Mesothelial cell of epicardium (in vitro differentiated cells): ENCODE measurements around the gene GALNT18. TPM values are rescaled to one million over a fixed set of nuclear protein-coding genes. Genes with fewer than 3 reads are reported as not detected.

ENCODE experiments used
- DNase-seq, 2 experiments: peaks; one replicate each; pipeline ENCODE4 v3.0.0; 2021; ENCODE audit warnings: low spot score in 2 of 2; ENCODE audit not compliant: unreplicated experiment in 2 of 2
- H3K27ac Mint-ChIP-seq: 2 replicates; pipeline ENCODE4 v1.8.0; 2021; ENCODE audit warnings: mixed read lengths
- H3K27me3 Mint-ChIP-seq: 2 replicates; pipeline ENCODE4 v1.8.0; 2021; ENCODE audit warnings: low read depth, mixed read lengths
- H3K36me3 Mint-ChIP-seq: 2 replicates; pipeline ENCODE4 v1.8.0; 2021; ENCODE audit warnings: mixed read lengths
- H3K4me1 Mint-ChIP-seq: 2 replicates; pipeline ENCODE4 v1.8.0; 2021; ENCODE audit warnings: mixed read lengths
- H3K4me3 Mint-ChIP-seq: 2 replicates; pipeline ENCODE4 v1.8.0; 2021; ENCODE audit warnings: mild to moderate bottlenecking, moderate library complexity, mixed read lengths
- H3K9me3 Mint-ChIP-seq: 2 replicates; pipeline ENCODE4 v1.8.0; 2021; ENCODE audit warnings: mixed read lengths
- CTCF ChIP-seq: fragments of 200-600 bp; sonication (generic); IDR thresholded peaks from one replicate; pipeline ENCODE4 v1.5.0; 2021; ENCODE audit warnings: antibody characterized with exemption; ENCODE audit not compliant: unreplicated experiment
- total RNA-seq: library from RNA; stranded (reverse); gene quantifications from 3 replicates; pipeline ENCODE4 v1.2.1, GENCODE V29; 2021

Gene GALNT18
- total RNA-seq, 1 donor from 2014 or later: 4.2 TPM

DNA sequence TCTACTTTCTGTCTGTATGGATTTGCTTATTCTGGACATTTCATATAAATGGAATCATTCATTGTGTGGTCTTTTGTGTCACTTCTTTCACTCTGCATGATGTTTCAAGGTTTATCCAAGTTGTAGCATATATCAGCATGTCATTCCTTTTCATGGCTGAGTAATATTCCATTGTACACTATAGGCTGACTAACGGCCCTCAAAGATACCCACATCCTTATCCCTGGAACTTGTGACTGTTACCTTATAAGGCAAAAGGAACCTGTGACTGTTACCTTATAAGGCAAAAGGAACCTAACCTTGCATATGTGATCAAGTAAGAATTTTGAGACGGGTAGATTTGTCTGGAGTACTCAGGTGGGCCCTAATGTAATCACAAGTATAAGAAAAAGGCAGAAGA lies 380.5 kb downstream of the GALNT18 start:
- H3K27me3 Mint-ChIP-seq: no peaks in the 10 kb centered on the region
- peaks cover 3% of the 10 kb centered on the region for H3K9me3 Mint-ChIP-seq
- H3K27ac Mint-ChIP-seq: no peak overlapping the region
- DNase-seq: no peak
- H3K4me1 Mint-ChIP-seq: peaks cover 14% of the 10 kb centered on the region
- no peaks in the 10 kb centered on the region for H3K36me3 Mint-ChIP-seq
- TF ChIP-seq CTCF: no peak
- no peak overlapping the region for H3K4me3 Mint-ChIP-seq

DNA sequence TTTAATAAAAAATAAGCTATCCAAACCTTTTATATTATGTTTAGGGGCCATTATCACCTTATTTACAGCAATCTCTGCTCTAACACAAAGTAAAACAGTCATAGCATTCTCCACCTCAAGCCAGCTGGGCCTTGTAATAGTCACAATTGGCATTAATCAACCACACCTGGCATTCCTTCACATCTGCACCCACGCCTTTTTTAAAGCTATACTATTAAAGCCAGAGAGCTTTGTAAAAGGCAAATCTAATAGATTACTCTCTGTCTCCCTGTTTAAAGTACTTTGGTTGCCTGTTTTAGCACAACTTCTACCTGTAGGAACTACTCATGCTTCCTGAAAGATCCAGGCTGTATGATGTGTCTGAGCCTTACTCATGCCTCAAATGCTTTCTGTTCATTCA lies 381.8 kb downstream of the GALNT18 start:
- no peak for TF ChIP-seq CTCF
- H3K4me3 Mint-ChIP-seq: no peak overlapping the region
- no peaks in the 10 kb centered on the region for H3K36me3 Mint-ChIP-seq
- no peaks in the 10 kb centered on the region for H3K27me3 Mint-ChIP-seq
- peaks cover 3% of the 10 kb centered on the region for H3K9me3 Mint-ChIP-seq
- DNase-seq: no peak
- peaks cover 14% of the 10 kb centered on the region for H3K4me1 Mint-ChIP-seq
- no peak overlapping the region for H3K27ac Mint-ChIP-seq

DNA sequence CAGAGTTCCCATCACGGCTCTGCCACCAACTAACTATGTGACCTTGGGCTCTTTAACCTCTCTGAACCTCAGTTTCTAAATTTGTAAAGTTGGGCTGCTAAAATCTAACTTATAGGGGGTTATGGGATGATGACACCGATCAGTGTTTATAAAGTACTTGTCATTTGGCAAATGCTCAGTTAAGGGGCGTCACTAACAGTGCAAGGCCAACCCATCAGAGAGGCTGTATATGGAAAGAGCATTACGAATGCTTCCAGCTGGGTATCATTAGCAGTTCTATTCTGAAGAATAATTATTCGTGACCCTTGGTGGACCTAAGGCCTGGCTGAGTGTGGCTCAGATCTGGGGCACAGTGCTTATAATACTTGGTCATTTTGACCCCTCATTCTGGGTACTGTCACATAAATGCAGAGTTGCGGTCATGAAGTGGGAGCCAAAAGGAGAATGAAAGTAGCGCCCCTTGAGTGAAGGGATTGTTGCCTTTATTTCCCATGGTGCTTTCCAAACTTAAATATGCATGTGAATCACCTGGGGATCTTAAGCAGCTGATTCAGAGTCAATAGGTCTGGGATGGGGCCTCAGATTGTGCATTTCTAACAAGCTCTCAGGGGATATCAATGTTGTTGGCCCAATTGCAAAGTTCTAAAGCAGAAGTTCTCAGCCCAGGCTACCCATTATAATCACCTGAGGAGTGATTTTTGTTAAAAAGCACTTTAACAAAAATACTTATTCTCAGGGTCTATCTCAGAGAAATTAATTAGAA lies 384.6 kb downstream of the GALNT18 start:
- H3K9me3 Mint-ChIP-seq: peaks cover 3% of the 10 kb centered on the region
- H3K27me3 Mint-ChIP-seq: peaks cover 3% of the 10 kb centered on the region
- no peak overlapping the region for H3K27ac Mint-ChIP-seq
- no peak overlapping the region for H3K4me3 Mint-ChIP-seq
- TF ChIP-seq CTCF: no peak
- no peaks in the 10 kb centered on the region for H3K36me3 Mint-ChIP-seq
- DNase-seq: no peak
- no peaks in the 10 kb centered on the region for H3K4me1 Mint-ChIP-seq

- no peak overlapping the region for H3K27ac Mint-ChIP-seq
- no peak overlapping the region for H3K4me3 Mint-ChIP-seq
- no peak for TF ChIP-seq CTCF
- peaks cover 3% of the 10 kb centered on the region for H3K9me3 Mint-ChIP-seq
- H3K36me3 Mint-ChIP-seq: no peaks in the 10 kb centered on the region
- H3K27me3 Mint-ChIP-seq: peaks cover 3% of the 10 kb centered on the region
- DNase-seq: no peak
- no peaks in the 10 kb centered on the region for H3K4me1 Mint-ChIP-seq
These were observed 385.2 kb downstream of the GALNT18 start for GRCh38 chr11:11236498-11237059.

- H3K9me3 Mint-ChIP-seq: no peaks in the 10 kb centered on the region
These were observed 390.0 kb downstream of the GALNT18 start for GRCh38 chr11:11231763-11232162.

More at GRCh38 chr11:11231763-11232162, 390.0 kb downstream of the GALNT18 start:
- TF ChIP-seq CTCF: no peak
- H3K27ac Mint-ChIP-seq: no peak overlapping the region
- H3K27me3 Mint-ChIP-seq: peaks cover 7% of the 10 kb centered on the region
- H3K4me1 Mint-ChIP-seq: no peaks in the 10 kb centered on the region
- DNase-seq: no peak
- no peaks in the 10 kb centered on the region for H3K36me3 Mint-ChIP-seq
- no peak overlapping the region for H3K4me3 Mint-ChIP-seq
